ENCODE measurements around the gene GAS2L1. TPM values are rescaled to one million over a fixed set of nuclear protein-coding genes. Genes with fewer than 3 reads are reported as not detected.

GAS2L1 gene
- total RNA-seq, 1 experiment from 2014 or later = 68.8 TPM

DNA sequence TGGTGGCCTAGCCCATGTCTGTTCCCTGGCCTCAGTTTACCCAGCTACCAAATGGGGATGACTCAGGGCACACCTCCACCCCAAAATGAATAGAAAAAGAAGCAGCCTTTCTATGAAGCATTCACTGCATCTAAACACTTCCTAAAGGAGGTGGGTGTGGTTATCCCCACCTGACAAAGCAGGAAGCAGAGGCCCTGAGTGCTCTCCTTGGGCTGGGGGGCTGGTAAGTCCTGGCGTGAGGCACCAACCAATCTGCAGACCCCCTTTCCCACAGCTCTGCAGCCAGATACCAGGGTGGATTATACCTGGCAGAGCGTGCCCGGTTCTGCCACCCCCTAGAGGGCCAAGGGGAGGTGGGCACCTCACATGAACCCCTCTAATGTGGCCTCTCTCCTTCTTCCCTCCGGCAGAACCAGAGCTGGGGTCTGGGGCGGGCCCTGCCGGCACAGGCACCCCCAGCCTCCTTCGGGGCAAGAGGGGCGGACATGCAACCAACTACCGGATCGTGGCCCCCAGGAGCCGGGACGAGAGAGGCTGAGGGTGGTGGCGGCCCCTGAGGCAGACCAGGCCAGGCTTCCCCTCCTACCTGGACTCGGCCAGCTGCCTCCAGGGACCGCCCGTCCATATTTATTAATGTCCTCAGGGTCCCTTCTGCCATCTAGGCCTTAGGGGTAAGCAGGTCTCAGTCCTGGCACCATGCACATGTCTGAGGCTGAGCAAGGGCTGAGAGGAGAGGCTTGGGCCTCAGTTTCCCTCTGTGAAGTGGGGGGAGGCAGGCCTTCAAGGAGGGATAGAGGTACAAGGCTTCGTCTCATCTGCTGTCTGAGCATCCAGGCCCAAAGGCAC is 47.8 kb upstream of the GAS2L1 start:
- Histone ChIP-seq H3K27ac (ENCODE audit: low read length) (no peak overlapping the region), H3K4me1 (ENCODE audit: control insufficient read depth, insufficient read depth, low read length) (no peaks in the 10 kb centered on the region), H3K27me3 (ENCODE audit: control insufficient read depth, insufficient read depth, low read length) (no peaks in the 10 kb centered on the region), H3K36me3 (ENCODE audit: control insufficient read depth, insufficient read depth, low read length) (no peaks in the 10 kb centered on the region), H3K9me3 (ENCODE audit: control insufficient read depth, insufficient read depth, low read depth, low read length) (no peaks in the 10 kb centered on the region), H3K4me3 (ENCODE audit: low read depth in 2 of 2, low read length in 2 of 2) (no peak overlapping the region)
- no TSS peak for BruUV-seq (replicated peaks)
- intact Hi-C loops (cut with micrococcal nuclease; ENCODE audit: unreplicated experiment) (no loop called here), in situ Hi-C loops (cut with HindIII; ENCODE audit: low pct_unique_long_range_greater_than_20kb, low sequenced_read_pairs) (no loop called here)
- DNase-seq (ENCODE audit: low read depth, low spot score) = no peak
- ChIA-PET POLR2A (no interaction called here), CTCF (no interaction called here)
- ATAC-seq = no peak
- TF ChIP-seq TCF7L2 (IDR thresholded peaks at IDR 0.05; ENCODE audit: low read depth, low read length) (no peak), SIN3A (IDR thresholded peaks at IDR 0.05; ENCODE audit: borderline replicate concordance, insufficient read depth, low read depth, low read length) (no peak)
- TF ChIP-seq, protein P1, sequence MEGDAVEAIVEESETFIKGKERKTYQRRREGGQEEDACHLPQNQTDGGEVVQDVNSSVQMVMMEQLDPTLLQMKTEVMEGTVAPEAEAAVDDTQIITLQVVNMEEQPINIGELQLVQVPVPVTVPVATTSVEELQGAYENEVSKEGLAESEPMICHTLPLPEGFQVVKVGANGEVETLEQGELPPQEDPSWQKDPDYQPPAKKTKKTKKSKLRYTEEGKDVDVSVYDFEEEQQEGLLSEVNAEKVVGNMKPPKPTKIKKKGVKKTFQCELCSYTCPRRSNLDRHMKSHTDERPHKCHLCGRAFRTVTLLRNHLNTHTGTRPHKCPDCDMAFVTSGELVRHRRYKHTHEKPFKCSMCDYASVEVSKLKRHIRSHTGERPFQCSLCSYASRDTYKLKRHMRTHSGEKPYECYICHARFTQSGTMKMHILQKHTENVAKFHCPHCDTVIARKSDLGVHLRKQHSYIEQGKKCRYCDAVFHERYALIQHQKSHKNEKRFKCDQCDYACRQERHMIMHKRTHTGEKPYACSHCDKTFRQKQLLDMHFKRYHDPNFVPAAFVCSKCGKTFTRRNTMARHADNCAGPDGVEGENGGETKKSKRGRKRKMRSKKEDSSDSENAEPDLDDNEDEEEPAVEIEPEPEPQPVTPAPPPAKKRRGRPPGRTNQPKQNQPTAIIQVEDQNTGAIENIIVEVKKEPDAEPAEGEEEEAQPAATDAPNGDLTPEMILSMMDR (IDR thresholded peaks at IDR 0.05) = no peak

DNA sequence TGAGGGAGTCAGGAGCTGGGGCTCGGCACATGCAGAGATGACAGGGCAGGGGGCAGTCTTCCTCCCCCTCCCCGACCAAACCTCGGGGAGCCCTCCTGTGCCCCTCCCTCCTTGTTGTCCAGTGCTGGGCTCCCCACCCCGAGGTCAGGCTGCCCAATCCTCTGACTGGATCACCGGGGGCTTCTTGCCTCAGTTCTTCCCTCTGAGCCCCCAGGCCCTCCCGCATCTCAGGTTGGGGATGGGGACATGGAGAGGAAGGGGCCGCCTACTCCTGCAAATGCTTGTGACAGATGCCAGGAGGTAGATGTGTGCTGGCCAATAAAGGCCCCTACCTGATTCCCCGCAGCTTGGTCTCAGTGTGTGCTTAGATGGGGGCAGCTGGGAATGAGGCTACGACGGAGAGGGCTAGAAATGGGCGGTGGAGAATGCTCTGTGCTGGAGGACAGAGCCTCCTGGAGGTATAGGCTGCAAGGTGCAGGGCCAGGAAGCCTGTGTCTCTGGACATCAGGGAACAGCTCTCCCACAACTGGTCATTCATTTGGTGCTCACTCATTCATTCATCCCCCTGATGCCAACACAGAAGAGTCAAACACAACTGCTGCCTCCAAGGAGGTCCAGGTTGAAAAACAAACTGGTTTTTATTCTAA is 47.1 kb upstream of the GAS2L1 start:
- BruUV-seq (replicated peaks) = no TSS peak
- H3K4me1 ChIP-seq (ENCODE audit: control insufficient read depth, insufficient read depth, low read length) = no peaks in the 10 kb centered on the region
- peak; percentile 75 for ATAC-seq
- in situ Hi-C loops (cut with HindIII; ENCODE audit: low pct_unique_long_range_greater_than_20kb, low sequenced_read_pairs) = no loop called here
- no peaks in the 10 kb centered on the region for H3K36me3 ChIP-seq (ENCODE audit: control insufficient read depth, insufficient read depth, low read length)
- H3K4me3 ChIP-seq (ENCODE audit: low read depth in 2 of 2, low read length in 2 of 2) = no peak overlapping the region
- ChIA-PET CTCF (no interaction called here), POLR2A (no interaction called here)
- H3K27me3 ChIP-seq (ENCODE audit: control insufficient read depth, insufficient read depth, low read length) = no peaks in the 10 kb centered on the region
- H3K27ac ChIP-seq (ENCODE audit: low read length) = no peak overlapping the region
- no peak for DNase-seq (ENCODE audit: low read depth, low spot score)
- H3K9me3 ChIP-seq (ENCODE audit: control insufficient read depth, insufficient read depth, low read depth, low read length) = no peaks in the 10 kb centered on the region
- TF ChIP-seq, protein P2, sequence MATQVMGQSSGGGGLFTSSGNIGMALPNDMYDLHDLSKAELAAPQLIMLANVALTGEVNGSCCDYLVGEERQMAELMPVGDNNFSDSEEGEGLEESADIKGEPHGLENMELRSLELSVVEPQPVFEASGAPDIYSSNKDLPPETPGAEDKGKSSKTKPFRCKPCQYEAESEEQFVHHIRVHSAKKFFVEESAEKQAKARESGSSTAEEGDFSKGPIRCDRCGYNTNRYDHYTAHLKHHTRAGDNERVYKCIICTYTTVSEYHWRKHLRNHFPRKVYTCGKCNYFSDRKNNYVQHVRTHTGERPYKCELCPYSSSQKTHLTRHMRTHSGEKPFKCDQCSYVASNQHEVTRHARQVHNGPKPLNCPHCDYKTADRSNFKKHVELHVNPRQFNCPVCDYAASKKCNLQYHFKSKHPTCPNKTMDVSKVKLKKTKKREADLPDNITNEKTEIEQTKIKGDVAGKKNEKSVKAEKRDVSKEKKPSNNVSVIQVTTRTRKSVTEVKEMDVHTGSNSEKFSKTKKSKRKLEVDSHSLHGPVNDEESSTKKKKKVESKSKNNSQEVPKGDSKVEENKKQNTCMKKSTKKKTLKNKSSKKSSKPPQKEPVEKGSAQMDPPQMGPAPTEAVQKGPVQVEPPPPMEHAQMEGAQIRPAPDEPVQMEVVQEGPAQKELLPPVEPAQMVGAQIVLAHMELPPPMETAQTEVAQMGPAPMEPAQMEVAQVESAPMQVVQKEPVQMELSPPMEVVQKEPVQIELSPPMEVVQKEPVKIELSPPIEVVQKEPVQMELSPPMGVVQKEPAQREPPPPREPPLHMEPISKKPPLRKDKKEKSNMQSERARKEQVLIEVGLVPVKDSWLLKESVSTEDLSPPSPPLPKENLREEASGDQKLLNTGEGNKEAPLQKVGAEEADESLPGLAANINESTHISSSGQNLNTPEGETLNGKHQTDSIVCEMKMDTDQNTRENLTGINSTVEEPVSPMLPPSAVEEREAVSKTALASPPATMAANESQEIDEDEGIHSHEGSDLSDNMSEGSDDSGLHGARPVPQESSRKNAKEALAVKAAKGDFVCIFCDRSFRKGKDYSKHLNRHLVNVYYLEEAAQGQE (IDR thresholded peaks at IDR 0.05; ENCODE audit: insufficient read depth in 1 of 2, low read depth in 2 of 2, low read length in 1 of 2) = no peak
- TF ChIP-seq, protein P1 (IDR thresholded peaks at IDR 0.05) = no peak
- TF ChIP-seq TCF7L2 (IDR thresholded peaks at IDR 0.05; ENCODE audit: low read depth, low read length) = no peak
- TF ChIP-seq POLR2AphosphoS5 (IDR thresholded peaks at IDR 0.05; ENCODE audit: low read depth, low read length) = no peak
- TF ChIP-seq SIN3A (IDR thresholded peaks at IDR 0.05; ENCODE audit: borderline replicate concordance, insufficient read depth, low read depth, low read length) = no peak
- intact Hi-C loops (cut with micrococcal nuclease; ENCODE audit: unreplicated experiment) = no loop called here
